Measurements from ENCODE around the gene FOXP4.
"Not testable (repeated sequence)": the region's sequence is repeated elsewhere in the genome, so short reads cannot be mapped to it uniquely, and the experiment has no call there.

The FOXP4 gene

DNA sequence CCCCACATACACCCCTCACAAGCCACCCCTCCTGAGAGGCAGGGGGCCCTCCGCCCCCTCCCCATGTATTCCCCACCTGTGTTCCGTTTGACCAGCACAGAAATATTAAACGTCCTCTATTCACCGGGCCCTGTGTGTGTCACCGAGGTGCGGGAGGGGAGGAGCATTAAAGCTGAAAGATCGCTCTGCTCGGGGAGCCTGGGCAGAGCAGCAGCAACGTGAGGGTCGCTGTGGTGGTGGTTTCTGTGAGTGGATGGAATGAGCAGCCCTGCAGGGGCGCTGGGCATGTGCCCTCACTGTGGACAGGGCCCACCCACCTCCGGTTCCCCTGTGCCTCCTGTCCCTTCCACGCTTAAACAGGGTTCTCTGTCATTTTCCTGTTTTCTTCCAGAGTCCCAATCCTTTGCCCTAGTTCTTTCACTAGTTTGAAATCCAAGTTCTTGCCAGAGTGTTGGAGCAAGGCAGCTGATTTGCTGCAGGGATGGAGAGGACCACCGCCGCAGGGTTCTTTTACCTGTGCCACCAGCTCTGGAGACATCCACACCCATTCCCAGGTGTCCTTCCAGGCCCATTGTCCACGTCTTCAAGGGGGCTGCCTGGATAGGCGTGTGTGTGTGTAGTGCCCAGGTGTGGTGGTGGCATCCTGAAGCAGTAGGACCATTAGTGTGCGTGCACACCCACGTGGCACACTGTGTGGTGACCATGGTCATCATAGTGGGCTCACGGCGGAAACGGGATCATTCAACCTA, 54.5 kb downstream of the FOXP4 start:
- DNase-seq (ENCODE audit: low spot score), result no peak

DNA sequence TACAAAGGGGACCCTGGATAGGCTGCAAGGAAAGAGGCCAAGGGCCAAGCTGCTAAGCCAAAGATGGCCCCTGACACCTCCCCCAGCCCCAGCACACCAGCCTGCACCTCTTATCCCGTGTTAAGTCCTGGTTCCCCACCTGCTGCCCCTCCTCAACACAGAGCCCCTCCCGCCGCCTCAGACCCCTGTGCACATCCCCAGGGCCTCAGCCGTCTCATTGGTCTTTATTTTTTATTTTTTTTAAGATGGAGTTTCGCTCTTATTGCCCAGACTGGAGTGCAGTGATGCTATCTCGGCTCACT, 55.0 kb downstream of the FOXP4 start:
- no peak for DNase-seq (ENCODE audit: low spot score)

DNA sequence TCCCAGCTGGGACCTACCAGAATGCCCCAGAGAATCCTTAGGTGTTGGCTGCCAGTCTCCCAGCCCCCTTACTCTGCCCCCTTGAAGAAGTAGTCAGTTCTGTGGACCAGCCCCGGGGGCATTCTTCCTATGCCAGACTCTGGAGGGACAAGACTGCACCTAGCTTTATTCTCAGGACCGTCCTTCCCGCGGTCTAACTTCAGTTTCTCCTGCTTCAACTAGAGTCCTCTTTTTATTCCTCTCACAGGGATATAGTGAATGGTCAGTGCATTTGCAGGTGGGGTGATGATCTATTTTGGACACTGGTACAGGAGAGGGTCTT, 56.2 kb downstream of the FOXP4 start:
- DNase-seq (ENCODE audit: low spot score), result no peak

DNA sequence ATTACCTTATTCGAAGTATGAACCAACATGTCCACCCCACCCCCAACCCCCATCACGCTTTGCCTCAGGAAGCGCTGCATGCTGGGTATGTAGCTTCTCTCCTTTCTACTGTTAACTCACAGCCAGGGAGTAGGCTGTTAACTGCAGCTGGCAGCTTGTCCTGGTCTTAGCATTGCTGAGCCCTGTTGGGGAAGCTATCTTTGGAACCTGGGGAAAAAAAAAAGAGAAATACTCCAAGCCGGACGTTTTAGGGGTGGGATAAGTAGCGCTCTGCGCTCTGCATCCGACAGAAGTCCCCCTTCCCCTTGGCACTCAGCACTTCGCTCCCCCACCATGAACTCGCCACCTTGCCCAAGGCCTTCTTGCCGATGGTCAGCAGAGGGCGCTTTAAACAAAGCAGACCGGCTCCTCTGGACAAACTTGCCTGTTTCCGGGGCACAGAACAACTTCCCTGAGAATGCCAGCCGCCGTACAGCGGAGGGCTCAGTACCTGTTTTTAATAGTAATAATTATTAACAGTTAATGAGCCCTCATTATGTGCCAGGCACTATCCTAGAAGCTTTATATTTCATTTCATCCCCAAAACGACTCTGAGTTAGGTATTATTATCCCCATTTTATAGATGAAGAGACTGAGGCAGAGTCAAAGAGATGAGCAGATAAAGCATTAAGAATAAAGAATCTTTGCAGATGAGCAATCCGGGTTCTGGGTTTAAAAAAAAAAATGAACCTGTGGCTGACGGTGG, 56.9 kb downstream of the FOXP4 start:
- peak; percentile 75 for DNase-seq (ENCODE audit: low spot score)

DNA sequence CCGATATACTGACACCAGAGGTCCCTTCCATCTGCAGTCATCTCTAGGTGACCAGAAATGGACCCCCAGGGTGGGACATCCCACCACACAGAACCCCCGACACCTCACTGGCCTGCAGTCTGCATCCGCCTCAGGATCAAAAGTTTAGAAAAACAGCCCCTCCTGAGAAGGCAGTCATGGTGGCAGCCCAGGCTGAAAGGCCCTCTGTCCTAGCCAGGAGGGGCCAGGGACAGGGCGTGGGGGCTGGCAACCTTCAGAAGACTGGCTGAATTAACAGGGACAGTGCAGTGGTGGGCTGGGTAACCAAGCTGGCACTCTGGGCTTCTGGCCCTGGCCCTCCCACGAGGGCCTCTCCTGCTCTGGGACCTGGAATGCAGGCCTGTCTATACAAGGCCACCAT, 57.8 kb downstream of the FOXP4 start:
- no peak for DNase-seq (ENCODE audit: low spot score)

DNA sequence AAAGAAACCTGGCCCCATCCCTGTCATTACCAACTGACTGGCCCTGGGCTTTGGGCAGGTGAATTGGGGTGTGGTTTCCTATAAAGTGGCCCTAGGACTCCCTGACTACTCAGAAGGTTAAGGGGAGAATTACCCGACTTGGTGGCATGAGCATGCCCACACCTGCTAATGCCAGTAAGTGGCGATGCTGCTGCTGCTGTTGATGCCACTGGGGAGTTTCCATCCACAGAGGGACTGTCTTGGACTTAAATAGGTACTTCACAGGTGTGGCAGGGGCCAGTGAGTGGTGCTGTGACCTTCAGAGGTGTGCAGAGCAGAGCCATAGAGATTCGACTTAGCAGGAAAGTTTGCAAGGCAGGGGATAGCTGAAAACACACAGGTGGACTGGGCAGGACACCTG, 59.5 kb downstream of the FOXP4 start:
- DNase-seq (ENCODE audit: low spot score), result no peak

DNA sequence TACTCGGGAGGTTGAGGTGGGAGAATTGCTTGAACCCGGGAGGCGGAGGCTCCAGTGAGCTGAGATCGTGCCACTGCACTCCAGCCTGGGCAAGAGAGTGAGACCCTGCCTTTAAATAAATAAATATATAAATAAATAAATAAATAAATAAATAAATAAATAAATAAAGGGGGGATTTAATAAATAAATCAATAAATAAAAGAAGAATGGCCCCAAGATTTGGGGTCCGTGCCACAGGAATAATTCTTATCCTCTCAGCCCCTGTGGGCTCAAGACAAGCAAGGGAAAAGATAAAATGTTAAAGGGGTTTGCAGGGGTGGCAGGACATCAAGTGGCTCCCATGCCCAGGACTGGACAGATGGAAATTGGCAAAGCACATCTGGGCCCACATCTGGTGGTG, 60.9 kb downstream of the FOXP4 start:
- DNase-seq (ENCODE audit: low spot score), result no peak

DNA sequence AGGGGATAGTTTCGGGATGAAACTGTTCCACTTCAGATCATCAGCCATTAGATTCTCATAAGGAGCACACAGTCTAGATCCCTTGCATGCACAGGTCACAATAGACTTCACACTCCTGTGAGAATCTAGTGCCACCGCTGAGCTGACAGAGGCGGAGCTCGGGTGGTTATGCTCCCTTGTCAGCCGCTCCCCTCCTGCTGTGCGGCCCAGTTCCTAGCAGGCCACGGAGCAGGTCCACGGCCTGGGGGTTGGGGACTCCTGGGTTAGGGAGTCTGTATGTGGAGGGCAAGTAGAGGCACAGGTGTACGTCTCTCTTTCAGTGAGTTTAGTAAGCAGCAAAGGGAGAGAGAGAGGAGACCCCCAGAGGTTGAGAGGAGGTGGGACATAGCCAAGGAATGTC, 61.6 kb downstream of the FOXP4 start:
- DNase-seq (ENCODE audit: low spot score), result no peak

DNA sequence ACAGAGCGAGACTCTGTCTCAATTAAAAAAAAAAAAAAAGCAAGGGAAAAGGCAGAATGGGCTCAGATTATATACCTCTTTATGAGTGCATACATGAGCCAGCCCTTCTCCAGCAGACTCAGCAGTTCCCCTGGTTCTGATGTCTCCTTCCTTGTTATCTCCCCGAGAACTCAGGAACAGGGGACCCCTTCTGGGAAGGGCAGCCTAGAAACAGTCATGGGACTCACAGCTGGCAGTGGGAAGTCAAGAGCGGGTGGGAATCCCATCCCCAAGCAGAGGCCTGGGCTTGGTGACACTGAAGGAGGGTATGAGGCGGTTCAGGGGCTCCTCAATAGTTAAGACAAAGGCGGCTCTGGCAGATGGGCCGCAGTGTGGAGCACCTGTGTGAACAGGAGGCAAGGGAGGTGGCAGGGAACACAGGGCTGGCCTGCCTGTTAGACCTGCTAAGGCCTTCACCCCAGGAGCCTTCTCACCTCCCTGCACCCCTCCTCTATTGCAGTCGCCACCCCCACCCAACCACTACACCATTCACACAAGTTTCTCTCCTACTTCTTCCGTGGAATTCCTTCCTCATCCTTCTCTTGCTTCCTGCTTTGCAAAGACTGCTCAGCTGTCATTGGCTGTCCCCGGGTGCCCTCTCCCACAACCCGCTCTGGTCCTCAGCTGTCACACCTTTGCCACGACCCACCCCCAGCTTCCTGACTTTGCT, 62.4 kb downstream of the FOXP4 start:
- DNase-seq (ENCODE audit: low spot score), result no peak

DNA sequence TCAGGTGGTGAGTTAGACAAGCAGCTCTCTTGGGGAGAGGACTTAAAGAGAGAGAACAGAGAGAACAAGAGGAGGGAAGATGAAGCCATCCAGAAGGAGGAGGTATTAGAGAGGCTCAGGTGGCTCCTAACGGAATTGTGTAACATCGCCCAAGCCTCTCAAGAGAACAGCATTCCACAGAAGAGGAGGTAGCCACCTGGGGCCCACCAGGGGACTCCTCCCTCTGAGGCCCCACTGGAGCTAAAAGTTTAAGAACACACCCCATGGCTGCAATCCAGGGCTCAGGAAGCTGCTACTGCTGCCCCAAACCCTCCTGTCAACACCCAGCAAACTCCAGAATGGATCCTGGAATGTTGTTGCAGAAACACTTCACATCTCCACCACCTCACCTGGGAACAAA, 68.5 kb downstream of the FOXP4 start:
- DNase-seq (ENCODE audit: low spot score), result no peak

DNA sequence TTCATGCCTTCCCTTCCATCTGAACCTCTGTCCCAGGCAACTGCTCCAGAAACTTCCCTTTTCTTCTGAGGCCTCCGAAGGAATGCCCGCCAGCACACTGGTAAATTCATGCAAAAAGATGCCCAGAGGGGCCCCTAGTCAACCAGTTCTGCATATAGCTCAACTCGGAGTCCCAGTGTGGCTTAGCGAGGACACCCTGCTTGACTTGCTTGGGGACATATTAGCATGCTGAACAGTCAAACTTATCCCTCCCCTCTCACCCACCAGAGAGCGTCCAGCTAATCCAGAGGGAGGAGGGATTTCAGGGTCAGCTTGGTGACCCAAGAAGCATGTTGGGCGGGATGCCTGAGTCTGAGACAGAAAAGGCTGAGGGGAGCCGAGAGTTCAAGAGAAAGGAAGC, 69.1 kb downstream of the FOXP4 start:
- DNase-seq (ENCODE audit: low spot score), result no peak

DNA sequence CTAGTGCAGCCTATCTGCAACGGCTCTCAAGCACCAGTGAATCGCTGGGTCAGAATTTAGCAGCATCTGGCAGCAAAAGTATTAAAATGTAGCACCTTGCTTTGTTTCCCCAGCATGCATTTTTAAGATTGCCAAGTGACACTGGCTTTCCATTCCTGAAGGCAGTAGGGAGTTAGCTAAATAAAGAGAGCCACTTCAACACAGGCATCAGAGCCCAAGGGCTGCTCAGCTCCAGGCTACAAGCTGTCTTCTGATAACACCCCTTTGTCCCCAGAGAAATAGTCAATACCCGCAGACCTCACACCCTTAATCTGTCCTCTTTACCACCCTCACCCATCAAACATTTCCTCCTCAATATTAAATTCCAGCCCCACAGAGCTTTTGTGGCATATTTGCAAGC, 72.4 kb downstream of the FOXP4 start:
- no peak for DNase-seq (ENCODE audit: low spot score)

DNA sequence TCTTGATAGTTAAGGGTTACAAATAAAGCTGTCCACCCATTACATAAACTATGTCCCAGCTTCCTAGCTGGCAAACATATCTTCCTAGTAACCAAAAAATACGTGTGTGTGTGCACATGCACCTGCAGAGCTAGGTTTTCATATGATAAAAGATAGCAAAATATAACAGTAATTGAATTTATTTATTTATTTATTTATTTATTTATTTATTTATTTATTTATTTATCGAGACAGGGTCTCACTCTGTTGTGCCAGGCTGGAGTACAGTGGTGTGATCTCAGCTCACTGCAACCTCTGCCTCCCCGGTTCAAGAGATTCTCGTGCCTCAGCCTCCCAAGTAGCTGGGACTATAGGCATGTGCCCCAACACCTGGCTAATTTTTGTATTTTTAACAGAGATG, 73.0 kb downstream of the FOXP4 start:
- DNase-seq (ENCODE audit: low spot score), result not testable (repeated sequence)

DNA sequence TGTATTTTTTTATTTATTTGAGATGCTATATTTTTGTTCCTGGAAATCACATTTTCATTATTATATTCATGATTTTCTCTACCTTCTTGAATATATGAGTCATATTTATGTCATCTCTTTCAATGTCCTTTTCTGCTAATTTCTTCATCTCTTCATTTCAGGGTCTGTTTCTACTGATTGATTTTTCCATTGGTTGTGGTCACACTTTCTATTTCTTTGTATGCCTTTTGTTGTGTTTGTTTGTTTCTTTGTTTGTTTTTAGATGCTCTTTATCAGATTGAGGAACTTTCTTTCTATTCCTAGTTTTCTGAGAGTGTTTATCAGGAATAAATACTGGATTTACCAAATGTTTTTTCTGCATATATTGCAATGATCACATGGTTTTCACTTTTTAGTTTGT, 75.2 kb downstream of the FOXP4 start:
- no peak for DNase-seq (ENCODE audit: low spot score)

DNA sequence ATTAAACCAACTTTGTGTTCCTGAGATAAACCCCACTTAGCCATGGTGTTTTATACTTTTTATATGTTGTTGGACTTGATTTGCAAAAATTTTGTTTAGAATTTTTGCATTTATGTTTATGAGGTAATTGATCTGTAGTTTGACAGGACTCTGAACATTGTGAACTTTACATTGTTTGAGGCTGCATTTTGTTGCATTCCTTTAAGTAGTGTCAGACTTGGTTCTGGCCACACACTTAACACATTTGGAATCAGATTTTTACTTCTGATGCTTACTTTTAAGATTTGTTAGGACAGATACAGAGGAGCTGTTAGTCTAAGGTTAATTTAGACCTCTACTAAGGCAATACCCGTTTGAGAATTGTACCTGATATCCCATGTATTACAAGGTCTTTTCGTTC, 75.6 kb downstream of the FOXP4 start:
- no peak for DNase-seq (ENCODE audit: low spot score)

DNA sequence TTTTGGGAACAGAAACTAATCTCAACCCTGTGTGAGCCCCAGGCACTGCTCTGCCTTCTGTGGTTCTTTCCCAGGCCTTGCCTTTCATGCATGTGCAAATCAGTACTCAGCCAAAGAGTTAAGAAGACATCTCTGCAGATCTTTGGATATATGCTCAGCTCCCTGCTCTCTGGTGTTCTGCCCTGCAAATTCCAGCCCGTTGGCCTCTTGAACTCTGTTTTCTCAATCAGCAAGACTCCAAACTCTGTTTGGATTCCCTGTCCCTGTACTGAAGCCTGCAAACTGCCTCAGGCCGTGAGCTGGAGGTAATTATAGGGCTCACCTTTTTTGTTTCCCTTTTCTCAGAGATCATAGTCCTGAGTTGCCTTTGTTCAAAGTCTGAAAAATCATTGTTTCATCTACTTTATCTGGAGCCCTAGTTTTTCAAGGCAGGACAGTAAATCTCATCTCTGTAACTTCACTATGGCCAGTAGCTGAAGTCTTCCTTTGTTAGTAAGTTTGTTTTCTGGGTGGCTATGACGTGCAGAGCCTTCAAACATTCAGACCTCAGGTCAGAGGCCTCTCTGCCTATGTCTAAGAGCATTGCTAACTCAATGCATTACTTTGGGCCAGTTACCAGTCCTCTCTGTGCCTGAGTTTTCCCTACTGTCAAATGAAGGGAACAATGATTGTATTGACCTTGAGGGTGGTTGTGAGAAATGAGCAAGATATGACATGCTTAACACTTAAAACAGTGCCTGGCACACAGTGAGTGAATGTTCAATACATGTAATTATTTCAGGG, 76.2 kb downstream of the FOXP4 start:
- no peak for DNase-seq (ENCODE audit: low spot score)

DNA sequence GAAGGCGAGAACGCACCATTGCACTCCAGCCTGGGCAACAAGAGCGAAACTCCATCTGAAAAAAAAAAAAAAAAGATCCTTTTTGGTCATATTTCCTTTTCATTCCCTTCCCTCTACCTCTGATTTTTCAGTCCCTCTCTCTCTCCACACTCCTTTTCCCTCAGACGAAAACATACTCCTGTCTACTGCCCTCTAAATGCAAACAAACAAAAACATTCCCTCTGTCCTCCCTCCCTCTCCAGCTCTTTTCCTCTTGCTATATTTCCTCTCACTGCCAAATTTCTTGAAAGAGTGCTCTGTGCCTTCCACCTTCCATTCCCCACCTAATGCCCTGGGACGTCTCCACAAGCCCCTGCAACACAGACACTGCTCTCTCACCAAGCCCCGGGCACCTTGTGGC, 77.1 kb downstream of the FOXP4 start:
- DNase-seq (ENCODE audit: low spot score), result no peak

DNA sequence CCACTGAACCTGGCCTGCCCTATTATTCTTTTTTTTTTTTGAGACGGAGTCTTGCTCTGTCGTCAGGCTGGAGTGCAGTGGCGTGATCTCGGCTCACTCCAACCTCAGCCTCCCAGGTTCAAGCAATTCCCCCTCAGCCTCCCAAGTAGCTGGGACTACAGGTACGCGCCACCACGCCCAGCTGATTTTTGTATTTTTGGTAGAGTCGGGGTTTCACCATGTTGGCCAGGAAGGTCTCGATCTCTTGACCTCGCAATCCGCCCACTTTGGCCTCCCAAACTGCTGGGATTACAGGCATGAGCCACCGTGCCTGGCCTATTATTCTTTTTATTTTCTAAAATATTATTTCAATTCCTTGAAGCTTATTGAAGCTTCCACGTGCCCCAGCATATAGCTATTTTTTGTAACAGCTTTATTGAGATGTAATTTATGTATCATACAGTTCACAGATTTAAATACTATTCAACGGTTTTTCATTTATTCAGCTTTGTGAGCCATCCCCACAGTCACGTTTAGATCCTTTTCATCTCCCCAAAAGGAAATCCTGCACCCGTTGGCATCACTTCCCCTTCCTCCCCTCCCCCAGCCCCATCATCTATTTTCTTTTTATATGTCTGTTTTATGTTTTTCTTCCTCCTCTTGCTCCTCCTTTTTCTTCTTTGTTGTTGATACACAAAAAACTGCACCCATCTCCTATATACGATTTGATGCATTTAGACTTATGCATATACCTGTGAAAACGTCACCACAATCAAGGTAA, 78.6 kb downstream of the FOXP4 start:
- DNase-seq (ENCODE audit: low spot score), result no peak

DNA sequence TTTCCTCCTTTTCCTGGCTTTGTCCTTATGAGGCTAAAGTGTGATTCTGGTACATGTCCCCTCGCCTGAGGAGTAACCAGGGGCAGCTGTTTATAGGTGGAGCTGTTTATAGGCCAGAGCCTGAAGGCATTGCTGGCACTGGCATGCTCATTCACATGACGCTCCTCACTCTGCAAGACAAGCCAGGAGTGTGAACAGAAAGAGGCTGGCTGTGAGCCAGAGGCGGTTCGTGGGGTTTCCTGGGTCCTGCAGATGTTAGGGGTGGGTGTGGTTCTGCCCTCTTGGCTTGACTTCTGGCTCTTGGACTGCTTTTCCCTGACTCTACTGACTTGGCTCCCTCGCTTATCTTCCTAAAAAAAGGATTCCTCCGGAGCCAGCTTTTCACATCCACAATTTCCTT, 79.3 kb downstream of the FOXP4 start:
- DNase-seq (ENCODE audit: low spot score), result no peak

DNA sequence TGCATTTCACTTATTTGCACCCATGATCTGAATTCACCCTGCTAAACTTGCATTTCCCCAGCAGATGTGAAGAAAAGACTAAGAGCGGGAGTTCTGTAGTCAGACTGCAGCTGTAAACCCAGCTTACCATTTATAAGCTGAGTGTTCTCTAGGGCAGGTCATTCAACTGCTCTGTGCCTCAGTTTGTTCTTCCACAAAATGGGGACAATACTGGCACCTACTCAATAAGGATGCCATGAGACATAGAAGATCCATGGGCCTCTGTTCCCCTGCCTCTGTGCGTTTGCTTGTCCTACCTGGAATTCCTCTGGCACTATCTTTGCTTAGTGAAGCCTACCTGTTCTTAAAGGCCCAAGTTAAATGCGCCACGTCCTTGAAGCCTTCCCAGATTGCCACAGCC, 79.8 kb downstream of the FOXP4 start:
- no peak for DNase-seq (ENCODE audit: low spot score)

DNA sequence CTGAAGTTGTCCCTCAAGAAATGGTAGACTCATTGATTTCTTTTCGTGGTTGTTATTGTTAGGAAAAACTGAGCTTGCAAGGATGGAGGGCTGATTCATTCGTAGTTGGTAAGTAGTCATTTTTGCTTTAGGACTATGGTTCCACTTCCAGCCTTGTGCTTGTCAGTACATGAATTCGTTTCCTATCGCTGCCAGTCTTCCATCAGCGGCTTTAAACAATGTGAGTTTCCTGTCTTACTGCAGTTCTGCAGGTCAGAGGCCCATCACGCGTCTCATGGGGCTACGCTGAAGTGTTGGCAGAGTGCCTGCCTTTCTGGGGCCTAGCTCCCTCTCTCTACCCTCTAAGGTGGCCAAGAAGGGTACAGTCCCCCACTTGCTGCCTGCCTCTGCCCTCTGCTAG, 80.7 kb downstream of the FOXP4 start:
- peak; percentile 66 for DNase-seq (ENCODE audit: low spot score)

DNA sequence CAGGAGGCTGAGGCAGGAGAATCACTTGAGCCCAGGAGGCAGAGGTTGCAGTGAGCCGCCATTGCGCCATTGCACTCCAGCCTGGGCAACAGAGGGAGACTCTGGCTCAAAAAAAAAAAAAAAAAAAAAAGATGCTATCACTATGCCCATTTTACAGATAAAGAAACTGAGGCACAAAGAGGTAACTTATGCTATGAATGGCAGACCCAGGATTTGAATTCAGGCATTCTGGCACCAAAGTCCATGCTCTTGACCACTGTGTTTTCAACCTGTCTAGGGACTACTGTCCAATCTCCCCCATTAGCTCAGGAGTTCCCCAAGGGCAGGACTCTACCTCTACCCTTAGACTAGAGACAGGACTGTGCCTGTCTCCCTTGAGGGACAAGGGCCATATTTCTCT, 82.9 kb downstream of the FOXP4 start:
- DNase-seq (ENCODE audit: low spot score), result no peak
